Activated B cell treated with CpG ODN at 0.5 μM for 24 hours (primary cell): ENCODE results near the gene LRP5. TPM values are rescaled to one million over a fixed set of nuclear protein-coding genes. Genes with fewer than 3 reads are reported as not detected.

Experiments
- ATAC-seq: fragments of 200-7000 bp; cut with Tn5 transposase; one replicate; pipeline ENCODE4 v1.10.0; 2021; ENCODE audit warnings: low read depth, mild to moderate bottlenecking, moderate library complexity
- CTCF ChIA-PET: fragments of 350-600 bp; sonication (Branson Sonifier 250); formaldehyde crosslinking; loops from one replicate; lab custom pipeline; 2021; ENCODE audit warnings: antibody characterized with exemption; lab: Charles Lee
- POLR2A ChIA-PET: fragments of 350-600 bp; sonication (Branson Sonifier 250); formaldehyde crosslinking; loops from one replicate; lab custom pipeline; 2021; ENCODE audit warnings: antibody characterized with exemption; lab: Charles Lee
- DNase-seq: peaks from one replicate; pipeline ENCODE4 v3.0.0; 2022
- H3K27ac Mint-ChIP-seq: one replicate; pipeline ENCODE4 v1.8.0; 2020; ENCODE audit warnings: mixed read lengths
- H3K27me3 Mint-ChIP-seq: one replicate; pipeline ENCODE4 v1.8.0; 2021; ENCODE audit warnings: mixed read lengths
- H3K36me3 Mint-ChIP-seq: one replicate; pipeline ENCODE4 v1.8.0; 2021; ENCODE audit warnings: low read depth, mixed read lengths
- H3K4me1 Mint-ChIP-seq: one replicate; pipeline ENCODE4 v1.8.0; 2021; ENCODE audit warnings: mixed read lengths
- H3K4me3 Mint-ChIP-seq: one replicate; pipeline ENCODE4 v1.8.0; 2020; ENCODE audit warnings: mild to moderate bottlenecking, mixed read lengths
- H3K9me3 Mint-ChIP-seq: one replicate; pipeline ENCODE4 v1.8.0; 2020; ENCODE audit warnings: mixed read lengths
- CTCF ChIP-seq: fragments of 200-600 bp; IDR thresholded peaks from one replicate; pipeline ENCODE4 v1.8.0; 2022; ENCODE audit warnings: antibody characterized with exemption, mild to moderate bottlenecking
- intact Hi-C: fragments of 100-400 bp; cut with micrococcal nuclease; formaldehyde crosslinking; loops from one replicate; pipeline ENCODE4 v1.15.1; 2024
- total RNA-seq: library from RNA; stranded (reverse); gene quantifications from 2 replicates; pipeline ENCODE4 v1.2.3, GENCODE V29; 2022

LRP5 gene
- total RNA-seq, 1 donor from 2014 or later: 8.7 TPM

- intact Hi-C loops: no loop called here
Measured at GRCh38 chr11:68355471-68355870, 43.1 kb downstream of the LRP5 start.

GRCh38 chr11:68357568-68357967 is 45.2 kb downstream of the LRP5 start:
- intact Hi-C loops: no loop called here
- Mint-ChIP-seq H3K4me1 (no peaks in the 10 kb centered on the region), H3K27me3 (no peaks in the 10 kb centered on the region), H3K27ac (no peak overlapping the region), H3K4me3 (no peak overlapping the region), H3K36me3 (no peaks in the 10 kb centered on the region), H3K9me3 (no peaks in the 10 kb centered on the region)
- DNase-seq (no peak), ATAC-seq (no peak)
- TF ChIP-seq CTCF: no peak
- POLR2A ChIA-PET: no interaction called here
- CTCF ChIA-PET: interaction anchor here (1.2 kb wide), 1 partner anchor 24 kb away, joined by 3 read pairs; no protein-coding TSS in a partner anchor

More at GRCh38 chr11:68355471-68355870, 43.1 kb downstream of the LRP5 start:
- no peak for ATAC-seq
- TF ChIP-seq CTCF: no peak
- Mint-ChIP-seq H3K4me1 (no peaks in the 10 kb centered on the region), H3K27me3 (no peaks in the 10 kb centered on the region), H3K4me3 (no peak overlapping the region), H3K36me3 (no peaks in the 10 kb centered on the region), H3K27ac (no peak overlapping the region), H3K9me3 (no peaks in the 10 kb centered on the region)
- POLR2A ChIA-PET: no interaction called here
- DNase-seq: no peak
- CTCF ChIA-PET: no interaction called here

- TF ChIP-seq CTCF: no peak
- ATAC-seq (no peak), DNase-seq (no peak)
- no peak overlapping the region for H3K27ac Mint-ChIP-seq
- CTCF ChIA-PET: no interaction called here
- no peak overlapping the region for H3K4me3 Mint-ChIP-seq
- H3K36me3 Mint-ChIP-seq: no peaks in the 10 kb centered on the region
- H3K4me1 Mint-ChIP-seq: no peaks in the 10 kb centered on the region
- POLR2A ChIA-PET: no interaction called here
- H3K27me3 Mint-ChIP-seq: no peaks in the 10 kb centered on the region
- intact Hi-C loops: no loop called here
- H3K9me3 Mint-ChIP-seq: no peaks in the 10 kb centered on the region
Measured at GRCh38 chr11:68358416-68358815, 46.0 kb downstream of the LRP5 start.

- CTCF ChIA-PET: no interaction called here
- no peaks in the 10 kb centered on the region for H3K9me3 Mint-ChIP-seq
- no peak for ATAC-seq
Measured at GRCh38 chr11:68361702-68362101, 49.3 kb downstream of the LRP5 start.

GRCh38 chr11:68362801-68363379 is 50.5 kb downstream of the LRP5 start:
- Mint-ChIP-seq H3K4me1 (peaks cover 14% of the 10 kb centered on the region), H3K27ac (no peak overlapping the region), H3K4me3 (no peak overlapping the region), H3K36me3 (no peaks in the 10 kb centered on the region), H3K9me3 (no peaks in the 10 kb centered on the region), H3K27me3 (no peaks in the 10 kb centered on the region)
- no peak for DNase-seq
- ChIA-PET POLR2A (no interaction called here), CTCF (no interaction called here)
- TF ChIP-seq CTCF: no peak
- intact Hi-C loops: no loop called here
- ATAC-seq: no peak

More at GRCh38 chr11:68361702-68362101, 49.3 kb downstream of the LRP5 start:
- Mint-ChIP-seq H3K4me1 (peaks cover 12% of the 10 kb centered on the region), H3K36me3 (no peaks in the 10 kb centered on the region), H3K4me3 (no peak overlapping the region), H3K27ac (no peak overlapping the region), H3K27me3 (no peaks in the 10 kb centered on the region)
- POLR2A ChIA-PET: no interaction called here
- DNase-seq: no peak
- no peak for TF ChIP-seq CTCF
- intact Hi-C loops: no loop called here
